Activated naive CD8-positive, alpha-beta T cell treated with anti-CD3 and anti-CD28 coated beads for 36 hours (primary cell): Measurements from ENCODE around the gene SCAI. TPM values are rescaled to one million over a fixed set of nuclear protein-coding genes. Genes with fewer than 3 reads are reported as not detected.

Source experiments
- total RNA-seq, 2 experiments: library from RNA; stranded (reverse); gene quantifications; one replicate each; pipeline ENCODE4 v1.2.3, GENCODE V29; 2021

Gene SCAI
- total RNA-seq, 2 experiments from 2014 or later = 7.0 to 7.3 TPM

Other genes starting within 250 kb of the SCAI start
- 10 to 100 TPM; 12.0 to 14.3 TPM for gene GOLGA1, start 202.4 kb downstream of the SCAI start, total RNA-seq
- 10 to 100 TPM; 47.6 to 48.8 TPM for gene PPP6C, start 46.3 kb upstream of the SCAI start, total RNA-seq
- gene RABEPK, start 57.0 kb upstream of the SCAI start, total RNA-seq = 10 to 100 TPM; 41.1 to 41.6 TPM
- 100 to 1,000 TPM; 242 TPM for gene HSPA5, start 97.8 kb upstream of the SCAI start, total RNA-seq
- 10 to 100 TPM; 44.0 to 47.1 TPM for gene GAPVD1, start 118.3 kb upstream of the SCAI start, total RNA-seq